GM21390 (cell line): ENCODE data around the gene MAP3K4.
A peak's percentile ranks its signal among the peaks of the same experiment; 100 is the strongest.
"Not testable (repeated sequence)": the region's sequence is repeated elsewhere in the genome, so short reads cannot be mapped to it uniquely, and the experiment has no call there.

Experiments used
- ATAC-seq: cut with Tn5 transposase; IDR thresholded peaks from one replicate; pipeline ENCODE4 v1.9.1; 2021; ENCODE audit not compliant: unreplicated experiment

MAP3K4 gene

DNA sequence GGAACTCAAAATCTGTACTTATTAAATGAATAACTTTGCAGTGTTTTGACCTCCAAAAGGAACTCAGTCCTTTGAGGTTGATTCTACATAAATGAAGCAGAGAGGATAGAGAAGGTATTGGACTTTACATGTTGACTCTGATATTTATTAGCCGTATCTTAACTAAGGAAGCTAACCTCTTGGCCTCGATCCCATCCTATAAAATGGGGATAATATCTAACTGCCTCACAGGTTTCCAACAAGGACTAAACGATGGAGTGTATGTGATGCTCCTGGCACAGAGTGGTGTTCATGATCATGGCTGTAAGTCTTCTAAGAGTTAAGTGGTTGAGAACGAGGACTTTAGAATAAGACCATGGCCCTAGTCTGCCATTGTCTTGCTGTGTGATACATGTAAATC is 24.2 kb upstream of the MAP3K4 start:
- no peak for ATAC-seq

DNA sequence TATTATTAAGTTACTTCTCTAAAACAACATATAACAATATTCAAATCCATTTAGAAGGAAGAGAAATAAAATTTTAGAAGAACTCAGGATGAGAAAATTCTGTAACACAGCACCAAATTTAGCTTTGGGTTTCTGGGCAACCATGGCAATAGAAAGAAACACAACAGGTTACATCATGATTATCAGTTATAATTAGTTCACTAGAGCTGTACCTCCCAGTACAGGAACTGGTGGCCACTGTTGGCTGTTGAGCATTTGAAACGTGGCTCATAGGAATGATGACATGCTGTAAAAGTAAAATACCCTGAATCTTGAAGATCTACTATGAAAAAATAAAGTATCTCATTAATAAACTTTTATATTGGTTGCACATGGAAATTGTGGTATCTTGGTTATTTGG is 23.7 kb upstream of the MAP3K4 start:
- no peak for ATAC-seq

DNA sequence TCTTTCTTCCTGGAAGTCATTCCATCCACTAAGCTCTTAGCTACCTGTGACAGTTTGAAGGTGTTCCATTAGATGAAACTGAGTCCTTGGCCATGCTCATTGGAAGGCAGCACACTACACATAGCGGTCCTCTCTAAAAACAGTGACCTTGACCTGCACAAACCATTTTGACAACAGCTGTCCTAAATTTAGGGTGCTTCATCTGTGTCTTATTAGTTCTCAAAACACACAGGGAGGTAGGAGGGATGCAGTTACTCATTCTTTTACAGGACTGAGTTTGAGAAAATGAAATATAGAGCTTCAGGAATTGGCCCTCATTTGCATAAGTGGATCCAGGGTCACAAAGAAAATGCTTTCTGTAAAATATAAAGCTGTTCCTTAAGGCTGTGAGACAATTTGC is 20.4 kb upstream of the MAP3K4 start:
- ATAC-seq = no peak

DNA sequence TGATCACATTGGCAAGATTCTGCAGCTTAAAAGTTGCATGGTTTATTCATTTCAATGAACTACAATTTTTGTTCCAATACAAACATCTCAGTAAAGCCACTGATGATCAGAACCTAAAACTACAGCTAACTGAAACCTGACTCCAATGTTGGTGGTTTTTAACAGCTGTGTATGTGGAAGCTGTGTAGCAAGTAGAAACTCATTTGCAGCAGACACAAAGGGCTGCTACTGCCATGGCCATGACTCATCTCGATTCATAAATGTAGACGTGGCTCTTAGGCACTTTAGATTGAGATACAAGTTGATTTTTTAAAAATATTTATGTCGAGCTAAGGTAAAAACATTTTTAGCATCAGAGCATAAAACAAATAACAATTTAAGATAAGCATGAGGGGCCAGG is 19.5 kb upstream of the MAP3K4 start:
- ATAC-seq = peak; percentile 83

DNA sequence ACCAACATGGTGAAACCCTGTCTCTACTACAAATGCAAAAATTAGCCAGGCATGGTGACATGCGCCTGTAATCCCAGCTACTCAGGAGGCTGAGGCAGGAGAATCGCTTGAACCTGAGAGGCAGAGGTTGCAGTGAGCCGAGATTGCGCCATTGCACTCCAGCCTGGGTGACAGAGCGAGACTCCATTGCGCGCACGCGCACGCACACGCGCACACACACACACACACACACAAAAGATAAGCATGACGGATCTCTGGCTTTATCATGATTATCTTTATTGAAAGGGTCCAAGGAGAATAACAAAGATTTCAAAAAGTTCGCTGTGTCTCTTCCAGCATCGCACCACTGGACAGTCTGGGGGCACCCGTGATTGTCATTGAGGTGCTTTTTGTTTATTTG is 19.0 kb upstream of the MAP3K4 start:
- not testable (repeated sequence) for ATAC-seq

DNA sequence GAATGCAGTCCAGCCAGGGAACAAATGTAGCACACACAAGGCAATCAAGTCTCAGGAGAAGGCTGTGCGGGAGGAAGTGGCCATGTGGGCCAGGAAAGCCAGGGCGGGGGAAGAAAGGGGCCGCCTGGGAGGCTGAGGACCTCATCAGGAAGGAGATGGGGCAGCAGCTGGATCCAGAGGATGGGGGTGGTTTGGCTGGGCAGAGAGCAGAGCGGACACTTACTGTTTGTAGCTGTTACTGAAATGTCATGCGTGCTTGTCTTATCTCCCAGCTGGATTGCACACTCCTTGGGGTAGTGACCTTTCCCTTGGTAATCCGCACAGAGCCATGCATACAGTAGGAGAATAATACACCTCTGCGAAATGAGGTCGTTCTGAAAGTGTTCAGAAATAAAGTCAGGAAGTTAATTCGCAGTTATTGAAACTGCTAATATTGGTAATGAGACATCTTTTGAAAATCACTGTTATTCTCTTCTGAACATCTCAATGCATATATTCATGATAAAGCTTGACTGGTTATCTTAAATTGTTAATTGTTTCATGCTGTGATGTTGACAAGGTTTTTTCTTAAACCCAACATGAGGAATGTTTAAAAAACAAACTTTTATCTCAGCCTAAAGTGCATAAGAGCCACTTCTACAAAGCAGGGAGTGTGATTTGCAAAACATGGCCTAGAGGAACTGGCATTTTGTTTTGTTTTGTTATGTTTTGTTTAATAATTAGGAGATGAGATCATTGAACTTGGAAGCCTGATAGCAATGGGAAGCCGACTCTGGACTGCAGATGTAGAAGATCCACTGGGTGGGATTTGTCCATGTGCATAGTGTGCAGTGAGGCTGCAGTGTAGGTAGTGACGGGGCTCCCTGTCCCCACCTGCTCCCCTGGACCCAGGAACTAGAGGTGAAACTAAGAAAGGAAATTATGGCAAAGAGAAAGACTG is 18.0 kb upstream of the MAP3K4 start:
- no peak for ATAC-seq

DNA sequence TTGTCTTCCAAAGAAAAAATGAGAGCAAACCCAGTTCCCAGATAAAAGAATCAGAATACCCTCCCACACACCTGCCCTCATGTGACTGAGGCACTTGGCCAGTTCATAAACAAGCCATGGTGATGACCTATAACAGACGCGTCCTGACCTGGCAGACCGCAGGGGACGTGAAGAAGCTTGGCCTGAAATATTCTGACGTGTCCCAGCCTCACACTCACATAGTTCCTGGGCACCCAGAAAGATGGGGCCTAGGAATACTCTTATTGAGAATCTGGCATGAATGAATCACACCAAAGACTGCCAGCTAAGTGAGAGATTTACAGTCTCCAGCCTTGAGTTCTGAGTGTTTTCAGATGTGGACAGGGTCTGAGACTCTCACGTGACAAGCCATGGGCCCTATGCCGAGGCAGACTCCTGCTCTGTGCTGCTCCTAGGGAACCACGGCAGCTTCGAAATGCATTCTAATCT is 17.2 kb upstream of the MAP3K4 start:
- ATAC-seq = no peak

DNA sequence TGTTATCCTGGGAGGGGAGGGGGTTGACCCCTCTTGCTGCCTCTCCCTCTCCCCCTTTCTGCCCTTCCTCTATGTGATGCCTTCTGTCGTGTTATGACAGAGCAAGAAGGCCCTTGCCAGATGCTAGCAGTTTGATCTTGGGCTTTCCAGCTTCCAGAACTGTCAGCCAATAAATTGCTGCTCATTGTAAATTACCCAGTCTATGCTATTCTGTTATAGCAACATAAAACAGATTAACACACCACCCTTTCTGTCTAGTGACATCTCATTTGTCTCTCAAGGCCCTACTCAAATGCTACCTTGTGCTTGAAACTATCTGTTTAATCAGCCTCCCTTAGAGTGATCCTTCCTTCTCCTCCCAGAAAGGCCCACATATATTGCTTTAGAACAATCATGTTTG is 16.4 kb upstream of the MAP3K4 start:
- no peak for ATAC-seq

- not testable (repeated sequence) for ATAC-seq
Observed at GRCh38 chr6:160975961-160976360, 15.6 kb upstream of the MAP3K4 start.

DNA sequence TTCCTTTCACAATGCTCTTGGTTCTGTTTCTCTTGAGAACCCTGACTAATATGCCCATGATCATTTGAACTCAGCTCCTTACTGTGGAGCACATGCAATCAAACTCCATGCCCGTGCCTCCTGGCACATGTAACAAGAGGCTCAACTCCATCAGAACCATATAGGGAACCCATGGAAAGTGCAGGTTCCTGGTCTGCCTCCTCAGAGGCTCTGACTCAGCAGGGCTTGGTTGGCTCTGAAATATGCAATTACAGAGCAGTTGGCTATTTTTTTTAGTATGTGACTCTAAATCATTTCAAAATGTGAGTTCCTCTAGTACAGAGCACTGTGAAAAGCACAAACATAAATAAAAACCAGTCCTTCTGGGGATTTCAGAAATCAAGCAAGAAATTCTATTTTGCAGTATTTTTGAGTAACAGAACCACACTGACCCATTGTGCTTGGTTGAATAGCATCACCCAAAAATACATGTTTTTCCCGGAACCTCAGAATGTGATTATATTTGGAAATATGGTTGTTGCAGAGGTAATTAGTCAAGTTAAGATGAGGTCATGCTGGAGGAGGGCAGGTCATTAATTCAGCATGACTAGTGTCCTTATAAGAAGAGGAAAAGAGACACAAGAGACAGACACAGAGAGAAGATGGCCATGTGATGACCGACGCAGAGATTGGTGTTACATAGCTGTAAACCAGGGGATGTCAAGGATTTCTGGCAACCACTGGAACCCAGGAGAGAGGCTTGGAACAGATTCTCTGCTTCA is 13.2 kb upstream of the MAP3K4 start:
- ATAC-seq = no peak

DNA sequence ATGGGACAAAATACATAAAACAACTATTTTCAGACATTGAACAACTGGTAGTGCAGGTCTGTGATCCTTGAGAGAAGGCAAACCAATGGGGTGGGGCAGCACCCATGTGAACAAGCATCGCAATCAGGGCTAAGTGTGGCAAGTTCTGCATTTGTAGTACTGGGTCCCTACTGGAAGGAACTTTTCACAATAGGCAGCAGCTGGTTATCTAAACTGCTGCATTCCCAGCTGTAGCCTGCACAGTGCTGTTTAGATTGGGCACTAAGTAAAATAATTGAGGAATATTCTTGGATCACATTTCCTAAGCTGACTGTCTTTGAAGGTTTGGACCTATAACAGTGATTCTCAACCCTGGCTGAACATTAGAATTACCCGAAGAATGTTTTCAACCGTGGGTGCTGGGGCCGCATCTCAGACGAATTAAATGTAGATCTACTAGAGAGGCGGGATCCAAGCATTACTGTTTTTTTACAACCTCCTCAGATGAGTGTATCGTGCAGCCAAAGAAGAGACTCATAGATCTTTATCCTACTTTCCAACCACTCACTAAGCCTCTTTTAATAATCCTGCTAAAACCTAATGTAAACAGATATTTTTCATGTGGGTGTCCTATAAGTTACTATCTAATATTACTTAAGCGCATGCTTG is 12.4 kb upstream of the MAP3K4 start:
- ATAC-seq = no peak

GRCh38 chr6:160983377-160983948 is 8.1 kb upstream of the MAP3K4 start:
- not testable (repeated sequence) for ATAC-seq

DNA sequence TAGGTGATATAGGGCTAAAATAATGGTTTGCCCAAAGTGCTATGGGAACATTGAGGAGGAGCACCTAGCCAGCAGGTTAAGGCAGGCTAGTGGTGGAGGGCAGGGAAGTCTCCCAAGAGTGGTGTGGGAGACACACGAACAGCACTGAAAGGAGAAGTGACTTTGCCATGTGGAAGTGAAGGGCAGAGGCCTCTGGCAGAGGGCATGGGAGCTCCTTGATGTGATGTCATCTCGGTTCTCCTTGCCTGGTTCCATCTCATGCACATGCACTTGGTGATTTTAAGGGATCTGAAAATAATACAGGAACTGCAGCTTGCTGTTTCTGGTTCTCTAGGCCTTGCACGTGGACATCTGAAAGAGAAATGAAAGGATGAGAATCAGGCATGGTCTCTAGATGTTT is 4.7 kb upstream of the MAP3K4 start:
- no peak for ATAC-seq

DNA sequence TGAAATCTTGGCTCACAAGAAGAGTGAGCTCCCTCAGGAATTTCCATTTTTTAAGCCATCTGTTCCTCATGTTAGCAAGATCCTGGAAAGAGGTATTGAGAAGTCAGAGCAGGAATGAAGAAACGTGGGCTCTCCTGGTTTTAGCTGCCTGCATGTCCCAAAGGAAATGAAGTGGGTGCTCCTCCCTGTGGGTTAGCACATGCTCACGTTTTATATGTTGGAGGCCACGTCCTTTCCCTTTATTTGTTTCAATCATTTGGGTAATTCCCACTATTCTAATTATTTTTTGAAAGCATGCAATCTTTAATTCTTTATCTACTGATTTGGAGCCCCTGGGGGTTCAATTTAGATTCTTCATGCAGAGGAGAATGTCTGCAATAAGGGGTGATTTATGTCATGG is 4.3 kb upstream of the MAP3K4 start:
- ATAC-seq = no peak

- ATAC-seq = no peak
Observed at GRCh38 chr6:160990847-160991405, 643 bp upstream of the MAP3K4 start.

DNA sequence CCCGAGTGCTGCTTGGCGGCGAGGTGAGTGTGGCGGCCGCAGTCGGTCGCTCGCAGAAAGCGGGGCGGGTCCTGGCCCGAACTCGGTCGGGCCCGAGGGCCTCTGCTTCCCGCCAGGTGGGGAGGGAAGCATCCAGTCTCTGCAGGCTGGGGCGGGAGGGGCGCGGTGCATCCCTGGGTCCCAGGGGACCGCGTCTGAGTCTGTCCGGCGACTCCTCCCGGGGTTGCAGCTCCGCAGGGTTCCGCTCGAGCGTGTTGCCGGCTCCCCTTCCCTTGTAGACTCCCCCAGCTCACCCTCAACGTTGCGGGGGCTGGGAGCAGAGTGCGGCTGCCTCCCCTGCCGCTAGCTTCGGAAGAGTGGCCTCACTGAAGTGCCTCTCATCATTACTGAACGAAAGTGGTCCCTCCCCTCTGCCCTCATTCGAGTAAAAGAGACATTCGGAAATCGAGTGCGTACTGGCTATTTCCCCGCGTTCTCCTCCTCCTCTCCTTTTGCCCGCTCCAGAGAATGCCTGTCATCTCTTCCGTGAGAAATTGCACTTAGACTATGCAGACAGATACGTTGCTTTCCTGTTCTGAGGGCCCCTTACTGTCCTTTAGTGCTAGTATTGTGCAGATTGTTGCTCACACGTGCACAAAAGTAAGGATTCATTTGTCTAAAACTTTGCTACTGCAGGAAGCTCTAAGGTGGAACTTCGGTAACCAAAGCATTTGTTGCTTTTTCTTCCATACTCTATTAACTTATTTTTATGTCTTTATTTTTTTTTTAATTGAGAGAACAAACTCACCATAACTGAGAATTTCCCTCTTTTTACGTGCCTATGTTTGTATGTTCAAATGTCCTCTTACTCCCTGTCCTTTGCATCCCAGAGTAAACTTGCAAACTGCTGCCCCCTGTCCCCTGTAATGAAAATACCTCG is 751 bp downstream of the MAP3K4 start:
- peak; percentile 52 for ATAC-seq

- no peak for ATAC-seq
Observed at GRCh38 chr6:160992980-160993314, 1.4 kb downstream of the MAP3K4 start.

DNA sequence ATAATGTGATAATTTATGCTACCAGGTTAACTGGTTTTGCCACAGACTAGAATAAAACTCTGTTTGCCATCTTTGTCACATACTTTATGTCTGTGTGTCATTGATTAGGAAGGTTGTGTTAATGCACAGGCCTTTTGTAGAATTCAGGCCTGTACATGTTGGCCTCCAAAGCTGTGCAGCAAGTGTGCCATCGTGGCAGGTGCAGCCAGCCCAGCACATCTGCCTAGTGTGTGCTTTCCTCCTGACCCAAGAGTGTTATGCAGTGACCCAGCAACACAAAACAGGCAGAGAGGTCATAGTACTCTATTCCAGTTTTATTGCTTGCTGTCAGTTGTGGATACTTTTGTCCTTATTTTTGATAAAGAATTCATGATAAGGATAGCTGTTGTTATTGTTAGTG is 3.7 kb downstream of the MAP3K4 start:
- ATAC-seq = no peak

- no peak for ATAC-seq
Observed at GRCh38 chr6:160996131-160996601, 4.6 kb downstream of the MAP3K4 start.

DNA sequence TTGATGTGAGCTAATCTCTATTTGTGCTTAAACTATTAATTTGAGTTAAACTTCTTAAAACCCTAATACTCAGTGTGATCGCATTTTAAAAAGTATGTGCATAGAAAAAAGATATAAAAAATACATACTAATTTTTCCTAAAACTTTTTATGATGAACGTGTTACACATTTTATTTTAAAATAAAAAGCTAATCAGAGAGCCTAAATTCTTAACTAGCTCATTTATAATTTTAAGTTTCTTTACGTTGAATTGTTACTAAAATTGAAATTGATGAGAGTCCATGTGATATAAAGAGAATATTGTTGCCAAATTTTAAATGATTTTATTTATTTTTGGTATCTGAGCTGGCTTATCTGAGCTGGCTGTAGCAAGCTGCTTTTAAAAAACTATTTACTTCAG is 6.6 kb downstream of the MAP3K4 start:
- no peak for ATAC-seq
